Stimulated activated naive CD8-positive, alpha-beta T cell treated with anti-CD3 and anti-CD28 coated beads, Interleukin-15, Interleukin-2, amounts not matched to agents 100 U/mL and 50 U/mL, for 24 hours (primary cell): ENCODE measurements around the gene DHX30.
A peak's percentile ranks its signal among the peaks of the same experiment; 100 is the strongest.
"Not testable (repeated sequence)": the region's sequence is repeated elsewhere in the genome, so short reads cannot be mapped to it uniquely, and the experiment has no call there.

ENCODE experiments used
- ATAC-seq: fragments of 150-1000 bp; cut with Tn5 transposase; one replicate; pipeline ENCODE4 v1.10.0; 2021
- DNase-seq: peaks from one replicate; pipeline ENCODE4 v3.0.0; 2021

The DHX30 gene

DNA sequence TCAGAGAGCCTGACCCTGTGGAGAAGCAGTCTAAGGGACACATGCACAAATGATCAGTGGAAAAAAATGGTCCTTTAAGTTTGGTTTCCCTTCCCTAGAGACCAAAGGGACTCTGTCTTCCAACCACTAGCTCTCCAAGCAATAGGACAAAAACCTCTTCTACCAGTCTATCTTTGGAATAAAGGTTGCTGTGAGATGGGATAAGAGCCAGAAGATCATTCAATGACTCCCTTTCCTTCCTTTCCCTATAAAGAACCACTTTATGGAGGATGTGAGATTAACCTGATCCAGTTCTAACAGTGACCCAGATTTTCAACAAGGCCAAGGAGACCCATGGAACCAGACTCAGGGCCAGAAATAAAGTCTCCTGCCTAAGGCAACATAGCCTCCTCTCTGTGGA is 74.8 kb downstream of the DHX30 start:
- ATAC-seq = no peak
- DNase-seq = no peak

DNA sequence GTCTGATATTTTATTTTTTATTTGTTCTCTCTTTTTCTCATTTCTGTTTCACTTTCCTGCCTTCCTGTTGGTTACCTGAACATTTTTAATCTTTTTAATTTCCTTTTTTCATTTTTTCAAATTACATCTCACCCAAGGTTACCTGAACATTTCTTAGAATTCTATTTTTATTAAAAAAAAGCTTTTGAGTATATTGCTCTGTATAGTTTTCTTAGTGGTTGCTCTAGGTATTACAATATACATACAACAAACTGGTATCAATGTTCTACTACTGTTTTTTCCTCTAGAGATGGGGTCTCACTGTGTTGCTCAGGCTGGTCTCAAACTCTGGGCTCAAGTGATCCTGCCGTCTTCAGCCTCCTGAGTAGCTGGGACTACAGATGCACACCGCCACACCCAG is 79.4 kb downstream of the DHX30 start:
- ATAC-seq (no peak), DNase-seq (no peak)

DNA sequence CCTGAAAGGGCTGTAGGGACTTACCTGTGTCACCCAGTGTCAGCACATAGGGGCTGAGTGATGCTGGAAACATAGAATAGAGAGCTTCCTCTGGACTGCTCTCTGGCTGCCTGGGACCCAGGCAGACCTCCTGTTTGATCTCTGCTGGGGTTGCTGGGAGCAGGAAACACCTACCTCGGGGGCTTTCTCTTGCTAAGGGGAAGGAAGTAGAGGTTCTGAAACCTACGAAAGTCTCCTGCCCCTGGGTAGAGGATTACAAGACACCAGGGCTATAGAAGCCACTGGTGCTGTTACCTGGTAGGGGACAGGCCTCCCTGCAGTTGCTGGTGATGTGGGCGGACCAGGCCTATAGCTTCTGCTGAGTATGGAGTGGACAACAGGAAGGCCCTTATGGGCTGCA is 81.7 kb downstream of the DHX30 start:
- ATAC-seq (peak; percentile 23), DNase-seq (no peak)

DNA sequence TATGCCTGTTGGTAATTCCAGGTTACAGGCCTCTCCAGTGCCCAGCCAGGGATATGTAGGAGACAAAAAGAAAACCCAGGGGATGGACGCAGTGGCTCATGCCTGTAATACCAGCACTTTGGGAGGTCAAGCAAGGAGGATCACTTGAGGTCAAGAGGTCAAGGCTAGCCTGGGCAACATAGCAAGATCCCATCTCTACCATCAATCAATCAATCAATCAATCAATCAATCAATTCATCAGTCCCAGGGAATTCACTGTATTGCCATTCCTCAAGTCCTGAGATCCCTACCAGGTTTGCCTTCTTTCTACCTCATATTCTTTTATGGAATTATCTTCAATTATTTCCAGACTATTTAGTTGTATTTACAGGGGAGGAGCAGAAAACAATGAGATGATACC is 82.2 kb downstream of the DHX30 start:
- ATAC-seq = no peak
- DNase-seq = no peak

DNA sequence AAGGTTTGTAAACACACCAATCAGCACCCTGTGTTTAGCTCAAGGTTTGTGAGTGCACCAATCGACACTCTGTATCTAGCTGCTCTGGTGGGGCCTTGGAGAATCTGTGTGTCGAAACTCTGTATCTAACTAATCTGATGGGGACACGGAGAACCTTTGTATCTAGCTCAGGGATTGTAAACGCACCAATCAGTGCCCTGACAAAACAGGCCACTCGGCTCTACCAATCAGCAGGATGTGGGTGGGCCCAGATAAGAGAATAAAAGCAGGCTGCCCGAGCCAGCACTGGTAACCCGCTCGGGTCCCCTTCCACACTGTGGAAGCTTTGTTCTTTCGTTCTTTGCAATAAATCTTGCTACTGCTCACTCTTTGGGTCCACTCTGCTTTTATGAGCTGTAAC is 85.1 kb downstream of the DHX30 start:
- ATAC-seq = not testable (repeated sequence)

DNA sequence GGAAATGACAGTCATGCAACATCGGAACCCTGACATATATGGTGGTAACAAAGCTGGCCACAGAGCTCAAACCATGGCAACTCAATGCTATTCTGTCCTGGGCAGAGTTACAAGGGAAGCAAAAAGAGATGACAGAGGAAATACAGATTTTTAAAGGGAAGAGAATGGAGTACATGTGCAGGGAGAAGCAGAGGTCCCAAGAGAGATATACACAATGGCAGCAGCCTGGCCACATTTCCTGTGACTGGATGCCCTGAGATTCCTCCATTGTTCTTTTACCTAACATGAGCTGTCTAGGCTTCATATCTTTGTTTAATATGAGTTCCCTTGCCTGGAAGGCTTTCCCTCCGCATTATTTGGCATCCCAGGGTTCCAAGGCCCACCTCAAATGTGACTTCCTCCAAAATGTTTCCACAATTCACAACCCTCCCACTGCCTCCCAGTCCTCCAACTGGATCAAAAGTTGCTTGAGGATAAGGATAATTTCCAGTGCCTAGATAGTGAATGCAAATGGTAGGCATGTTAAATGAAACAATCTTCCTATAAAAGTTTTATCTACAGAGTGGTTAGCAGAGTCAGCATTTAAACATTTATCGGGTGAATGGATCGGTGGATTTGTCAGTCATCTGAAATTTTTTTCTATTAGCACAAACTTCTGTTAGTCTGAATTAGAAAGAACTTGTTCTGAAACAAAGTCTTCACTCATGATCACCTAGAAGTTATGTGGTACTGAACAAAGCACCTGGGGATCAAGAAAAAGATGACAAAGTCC is 86.2 kb downstream of the DHX30 start:
- ATAC-seq = no peak
- DNase-seq = no peak

More for the DNA sequence above, 85.1 kb downstream of the DHX30 start:
- DNase-seq = not testable (repeated sequence)

DNA sequence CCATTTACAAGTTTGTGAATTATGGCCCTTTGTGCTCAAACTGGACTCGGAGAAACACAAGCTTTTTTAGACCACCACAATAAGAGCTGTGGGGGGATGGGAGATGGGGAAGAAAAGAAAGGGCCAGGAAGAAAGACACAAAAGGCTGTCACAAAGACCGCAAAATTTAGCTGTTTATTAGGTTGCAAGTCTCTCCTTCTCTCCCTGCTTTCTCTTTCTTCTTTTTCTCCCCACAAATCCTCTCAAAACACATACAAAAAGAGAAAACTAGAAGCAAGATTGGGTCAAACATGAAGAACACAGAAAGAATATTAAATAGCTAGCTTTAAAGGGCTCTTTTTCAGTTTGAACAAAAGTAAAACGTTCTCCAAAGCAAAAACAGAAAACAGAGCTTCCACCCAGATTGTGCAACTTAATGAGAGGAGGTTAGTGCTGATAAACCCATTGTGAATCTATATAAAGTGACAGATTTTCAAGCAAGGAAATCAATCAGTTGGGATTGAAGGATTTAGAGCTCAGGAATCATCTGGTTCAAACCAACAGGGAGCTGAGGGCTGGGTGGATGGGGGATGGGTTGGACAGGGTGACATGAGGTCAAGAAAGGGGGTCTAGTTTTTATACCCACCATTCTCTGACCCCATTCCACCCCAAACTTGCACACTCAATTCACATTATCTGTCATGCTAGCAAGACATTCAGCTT is 87.3 kb downstream of the DHX30 start:
- ATAC-seq (no peak), DNase-seq (no peak)

DNA sequence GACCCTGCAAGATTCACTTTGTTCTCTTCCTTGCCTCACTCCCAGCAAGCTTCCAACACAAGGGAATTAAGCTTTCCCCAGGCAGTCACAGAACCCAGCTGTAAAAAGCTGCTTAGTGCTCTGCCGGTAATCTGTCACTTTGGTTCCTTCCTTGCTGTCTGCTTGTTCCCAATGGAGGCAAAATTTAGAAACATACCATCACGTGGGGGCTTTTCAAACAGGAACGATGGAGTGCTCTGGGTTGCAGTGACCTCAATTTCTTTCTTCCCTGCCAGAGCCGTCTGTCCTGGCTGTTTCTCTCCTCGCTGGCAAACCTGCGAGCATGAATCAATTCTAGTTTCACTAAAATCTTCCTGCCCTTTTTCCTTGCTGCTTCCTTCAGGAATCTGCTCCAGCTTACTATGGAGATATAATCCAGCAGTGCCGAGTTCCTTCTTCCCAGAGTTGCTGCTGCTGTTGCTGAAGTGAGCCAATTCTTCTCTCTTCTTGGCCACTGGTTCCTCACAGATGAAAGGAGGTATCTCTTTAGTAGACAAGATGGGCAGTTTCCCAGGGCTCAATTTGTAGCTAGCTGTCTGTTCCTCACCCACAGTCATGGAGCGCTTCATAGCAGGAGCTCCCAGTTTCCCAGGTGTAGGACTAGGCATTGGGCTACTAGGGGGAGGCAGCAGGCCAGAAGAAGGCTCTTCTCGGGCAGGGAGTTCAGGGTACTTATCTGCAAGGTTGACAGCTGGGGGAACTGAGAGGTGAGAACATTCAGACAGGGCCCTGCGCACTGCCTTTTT is 88.1 kb downstream of the DHX30 start:
- DNase-seq (no peak), ATAC-seq (no peak)

DNA sequence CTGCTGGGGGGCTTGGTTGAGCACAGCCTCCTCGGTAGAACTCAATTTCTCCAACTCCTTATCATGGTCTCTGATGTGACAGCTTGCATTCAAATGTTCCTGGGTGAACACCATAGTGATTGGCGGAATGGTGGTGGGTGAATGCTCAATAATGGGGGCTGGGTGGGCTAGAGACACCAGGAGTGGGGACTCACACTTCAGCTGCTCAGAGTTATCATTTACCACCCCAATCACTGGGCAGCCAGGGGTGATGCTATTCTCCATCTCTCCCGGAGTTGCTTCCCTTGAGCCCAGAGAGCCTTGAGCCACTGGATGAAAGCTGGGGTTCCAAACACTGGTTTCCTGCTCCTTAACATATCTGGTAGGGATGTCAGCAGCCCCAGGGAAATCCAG is 88.7 kb downstream of the DHX30 start:
- DNase-seq (no peak), ATAC-seq (no peak)

DNA sequence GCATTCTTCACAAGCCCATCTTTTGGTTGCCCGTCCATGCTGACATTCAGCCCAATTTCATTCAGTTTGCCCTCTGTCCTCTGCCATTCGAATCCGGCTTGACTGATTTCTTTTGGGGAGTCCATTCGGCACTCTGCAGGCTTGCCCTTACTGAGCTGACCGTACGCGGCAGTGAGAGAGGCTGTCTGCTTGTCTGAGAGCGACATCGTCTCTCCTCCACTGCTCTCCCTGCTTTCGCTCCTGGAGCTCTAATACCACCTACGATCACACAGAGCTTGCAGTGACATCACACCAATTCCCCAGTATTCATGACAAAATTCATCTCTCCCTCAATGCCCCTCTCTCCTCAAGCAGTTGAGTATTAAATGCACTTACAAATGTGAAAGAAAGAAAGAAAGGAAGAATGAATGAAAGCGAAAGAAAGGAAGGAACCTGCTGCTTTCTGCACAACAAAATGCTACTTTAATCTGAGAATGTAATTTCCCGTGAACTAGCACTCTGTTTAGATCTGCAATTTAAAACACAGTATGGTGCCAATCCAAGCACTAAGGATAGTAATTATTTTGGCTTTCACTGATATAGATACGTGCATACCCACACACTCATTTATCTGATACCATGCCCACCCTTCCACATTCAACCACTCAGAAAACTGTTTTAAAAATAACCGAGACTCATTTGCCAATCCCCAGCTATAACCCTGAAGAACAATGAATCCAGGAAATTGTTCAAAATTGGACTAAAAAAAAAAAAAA is 89.5 kb downstream of the DHX30 start:
- DNase-seq (no peak), ATAC-seq (no peak)

DNA sequence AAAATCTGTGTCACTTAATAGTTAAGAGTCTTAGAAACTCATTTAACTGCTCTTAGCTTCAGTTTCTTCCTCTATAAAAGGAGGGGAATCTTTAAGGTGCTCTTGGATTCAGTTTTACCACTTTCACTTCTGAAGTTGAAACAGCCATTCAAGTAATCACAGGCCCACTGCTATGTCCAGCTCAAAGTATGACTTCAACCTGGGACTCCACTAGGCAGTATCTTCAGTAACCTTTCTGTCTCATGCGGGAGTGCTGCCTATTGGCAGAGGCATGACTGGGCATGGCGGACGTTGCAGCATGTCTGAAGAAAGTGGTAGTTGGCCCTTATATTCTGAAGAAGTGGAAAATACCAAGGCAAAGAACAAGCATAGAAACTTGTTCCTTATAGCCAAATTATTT is 92.3 kb downstream of the DHX30 start:
- ATAC-seq (no peak), DNase-seq (no peak)

DNA sequence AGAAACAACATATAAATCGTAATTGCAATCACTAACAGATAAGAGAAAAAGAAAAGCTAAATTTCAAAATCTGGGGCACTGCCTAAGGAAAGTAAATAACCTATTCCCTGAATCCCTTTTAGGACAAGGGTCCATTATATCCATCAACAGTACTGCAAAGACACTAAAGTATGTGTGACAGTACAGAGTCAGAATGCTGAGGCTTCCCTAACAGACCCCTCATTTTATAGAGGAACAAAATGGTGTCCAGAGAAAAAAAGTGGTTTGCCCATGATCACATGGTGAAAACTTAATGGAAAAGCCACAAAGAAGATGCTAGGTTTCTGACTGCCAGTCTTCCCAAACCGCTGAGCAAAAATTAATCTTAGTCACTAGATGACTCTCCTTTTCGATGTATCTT is 93.8 kb downstream of the DHX30 start:
- ATAC-seq = no peak
- no peak for DNase-seq

DNA sequence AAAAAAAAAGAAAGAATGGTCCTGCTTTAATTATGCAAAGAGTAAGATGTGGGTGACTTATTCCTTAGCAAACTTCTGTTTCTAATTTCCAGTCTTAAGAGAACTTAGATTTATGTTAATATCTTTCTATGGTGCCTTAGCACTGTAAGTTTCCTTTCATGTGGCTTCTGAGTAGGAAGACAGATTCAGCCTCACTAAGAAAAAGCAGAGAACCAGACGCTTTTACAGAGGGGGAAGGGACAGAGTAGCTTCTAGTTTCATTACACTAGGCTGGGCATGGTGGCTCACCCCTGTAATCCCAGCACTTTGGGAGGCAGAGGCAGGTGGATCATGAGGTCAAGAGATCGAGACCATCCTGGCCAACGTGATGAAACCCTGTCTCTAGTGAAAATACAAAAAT is 95.0 kb downstream of the DHX30 start:
- ATAC-seq (no peak), DNase-seq (no peak)

DNA sequence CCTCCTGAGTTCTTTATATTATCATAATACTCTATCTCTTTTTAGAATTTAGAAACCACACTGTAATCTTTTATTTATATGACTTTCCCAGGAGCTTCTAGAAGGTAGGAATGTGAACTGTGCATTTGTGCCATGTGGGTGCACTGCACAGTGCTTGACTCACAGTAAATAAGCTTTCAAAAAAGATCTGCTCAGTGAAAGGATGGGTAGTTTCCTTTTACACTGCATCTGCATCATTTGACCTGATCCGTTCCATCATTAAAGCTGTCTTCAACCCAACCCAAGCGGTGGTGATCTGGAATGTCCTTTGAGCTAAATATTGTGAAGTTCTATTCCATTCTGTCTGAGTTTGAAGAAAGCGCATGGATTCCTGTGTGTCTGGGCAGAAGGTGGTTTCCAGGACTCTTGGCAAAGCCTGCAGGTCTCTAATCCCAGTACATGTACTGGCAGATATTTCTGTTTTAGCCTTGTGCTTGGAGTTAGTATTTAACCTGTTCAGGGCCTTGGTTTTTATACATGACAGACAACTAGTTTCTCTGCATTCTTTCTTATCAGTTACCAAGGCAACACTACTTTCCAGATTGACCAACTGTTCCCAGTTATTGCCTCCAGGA is 96.7 kb downstream of the DHX30 start:
- DNase-seq (no peak), ATAC-seq (no peak)
